NCI-H510A treated with DMSO at 0.1 percent for 48 hours (cell line): ENCODE measurements around the gene PDCD10.

Experiments
- DNase-seq: peaks from one replicate; lab custom pipeline; 2025; lab: John Stamatoyannopoulos, UW

The PDCD10 gene

GRCh38 chr3:167734498-167735232 lies at the start of gene PDCD10:
Gene PDCD10, minus strand, starts transcription at chr3:167734892. Its CDS starts 14,735 bp downstream, at chr3:167720157.
- peak; percentile 97 for DNase-seq

- DNase-seq = no peak
Observed at GRCh38 chr3:167783781-167784180, 49.1 kb upstream of the PDCD10 start.

- DNase-seq = peak; percentile 48
Observed at GRCh38 chr3:167780214-167780883, 45.7 kb upstream of the PDCD10 start.

GRCh38 chr3:167777356-167777755 lies 42.7 kb upstream of the PDCD10 start:
- no peak for DNase-seq

GRCh38 chr3:167776066-167776685 lies 41.5 kb upstream of the PDCD10 start:
- no peak for DNase-seq

GRCh38 chr3:167773584-167773983 lies 38.9 kb upstream of the PDCD10 start:
- no peak for DNase-seq

GRCh38 chr3:167772992-167773391 lies 38.3 kb upstream of the PDCD10 start:
- DNase-seq = no peak

GRCh38 chr3:167762296-167762695 lies 27.6 kb upstream of the PDCD10 start:
- DNase-seq = no peak

- no peak for DNase-seq
Observed at GRCh38 chr3:167761302-167761701, 26.6 kb upstream of the PDCD10 start.

GRCh38 chr3:167754049-167754448 lies 19.4 kb upstream of the PDCD10 start:
- no peak for DNase-seq

- no peak for DNase-seq
Observed at GRCh38 chr3:167750272-167750971, 15.7 kb upstream of the PDCD10 start.

- DNase-seq = no peak
Observed at GRCh38 chr3:167749728-167750127, 15.0 kb upstream of the PDCD10 start.

- no peak for DNase-seq
Observed at GRCh38 chr3:167749209-167749608, 14.5 kb upstream of the PDCD10 start.

- DNase-seq = no peak
Observed at GRCh38 chr3:167743799-167744198, 9.1 kb upstream of the PDCD10 start.

- DNase-seq = no peak
Observed at GRCh38 chr3:167742338-167742737, 7.6 kb upstream of the PDCD10 start.

- no peak for DNase-seq
Observed at GRCh38 chr3:167740961-167741587, 6.4 kb upstream of the PDCD10 start.

- no peak for DNase-seq
Observed at GRCh38 chr3:167739190-167739810, 4.6 kb upstream of the PDCD10 start.

GRCh38 chr3:167738037-167738436 lies 3.3 kb upstream of the PDCD10 start:
- no peak for DNase-seq

- DNase-seq = no peak
Observed at GRCh38 chr3:167736997-167737396, 2.3 kb upstream of the PDCD10 start.

GRCh38 chr3:167736264-167736787 lies 1.6 kb upstream of the PDCD10 start:
- DNase-seq = peak; percentile 14
